GM18499 (cell line): Measurements from ENCODE around the gene CGB3.
A peak's percentile ranks its signal among the peaks of the same experiment; 100 is the strongest.

Experiments
- ATAC-seq: cut with Tn5 transposase; IDR thresholded peaks from one replicate; pipeline ENCODE4 v1.9.1; 2021; ENCODE audit warnings: moderate number of reproducible peaks; ENCODE audit not compliant: insufficient read depth, unreplicated experiment

Gene CGB3

DNA sequence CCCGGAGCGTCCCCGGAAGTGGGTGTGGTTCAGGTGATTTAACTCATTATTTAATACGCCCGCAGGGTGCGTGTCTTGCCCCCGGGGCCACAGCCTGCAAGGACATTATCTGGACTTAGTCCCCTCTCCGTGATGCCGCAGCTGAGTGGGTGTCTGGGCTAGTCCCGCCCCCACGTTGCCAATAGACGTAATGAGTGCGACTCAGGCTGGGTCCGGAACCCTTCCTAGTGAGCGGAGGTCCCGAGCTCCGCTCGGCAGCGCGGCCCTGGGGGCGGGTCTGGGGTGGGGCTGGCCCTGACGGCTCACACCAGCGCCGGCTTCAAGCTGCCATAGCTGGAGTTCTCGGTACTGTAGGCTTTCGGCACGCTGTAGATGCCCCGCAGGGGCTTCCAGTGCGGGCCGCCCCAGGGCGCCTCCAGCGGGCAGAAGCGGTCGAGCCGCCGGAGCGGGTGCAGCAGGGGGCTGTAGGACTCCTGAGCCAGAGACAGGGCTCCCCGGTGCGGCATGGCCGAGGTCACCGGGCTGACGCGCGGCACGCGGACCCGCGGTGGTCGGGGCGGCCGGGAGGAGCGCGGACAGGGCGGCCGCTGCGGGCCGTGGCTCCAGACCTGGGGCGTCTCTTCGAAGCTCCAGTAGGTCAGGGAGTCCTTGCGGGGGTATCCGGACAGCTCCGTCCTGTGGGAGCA is 6.3 kb downstream of the CGB3 start:
- ATAC-seq: no peak

DNA sequence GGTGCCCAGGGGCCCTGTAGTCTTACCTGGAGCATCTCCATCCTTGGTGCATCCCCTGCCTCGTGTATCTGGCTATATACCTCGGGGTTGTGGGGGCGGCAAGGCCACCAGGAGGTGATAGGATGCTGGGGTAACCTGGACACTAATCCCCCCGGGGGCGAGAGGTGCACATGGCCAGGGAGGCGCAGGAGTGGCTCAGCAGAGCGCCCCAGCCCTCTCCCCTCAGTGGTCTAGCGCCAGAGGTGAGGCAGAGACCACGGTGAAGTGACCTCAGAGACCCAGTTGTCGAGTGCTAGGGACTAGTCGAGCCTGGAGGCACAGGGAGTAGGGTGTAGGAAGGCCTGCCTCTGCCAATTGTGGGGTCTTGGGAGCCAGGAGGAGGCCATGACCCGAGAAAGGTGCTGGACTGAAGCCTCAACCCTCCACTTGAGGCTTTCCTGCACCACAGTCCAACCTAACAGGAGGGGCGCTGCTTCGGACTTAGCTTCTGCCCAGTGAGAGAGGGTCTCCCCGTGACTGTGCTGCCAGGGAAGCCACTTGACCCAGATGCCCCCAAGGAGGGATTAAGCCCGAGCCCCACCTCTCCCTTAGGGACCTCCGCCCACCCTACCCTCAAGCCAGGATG is 7.0 kb downstream of the CGB3 start, which contains the start of gene LHB:
Gene LHB (minus strand): TSS at position 51 of the 625 bp plus-strand sequence. CDS start 10 bp downstream, at position 41.
- no peak for ATAC-seq

DNA sequence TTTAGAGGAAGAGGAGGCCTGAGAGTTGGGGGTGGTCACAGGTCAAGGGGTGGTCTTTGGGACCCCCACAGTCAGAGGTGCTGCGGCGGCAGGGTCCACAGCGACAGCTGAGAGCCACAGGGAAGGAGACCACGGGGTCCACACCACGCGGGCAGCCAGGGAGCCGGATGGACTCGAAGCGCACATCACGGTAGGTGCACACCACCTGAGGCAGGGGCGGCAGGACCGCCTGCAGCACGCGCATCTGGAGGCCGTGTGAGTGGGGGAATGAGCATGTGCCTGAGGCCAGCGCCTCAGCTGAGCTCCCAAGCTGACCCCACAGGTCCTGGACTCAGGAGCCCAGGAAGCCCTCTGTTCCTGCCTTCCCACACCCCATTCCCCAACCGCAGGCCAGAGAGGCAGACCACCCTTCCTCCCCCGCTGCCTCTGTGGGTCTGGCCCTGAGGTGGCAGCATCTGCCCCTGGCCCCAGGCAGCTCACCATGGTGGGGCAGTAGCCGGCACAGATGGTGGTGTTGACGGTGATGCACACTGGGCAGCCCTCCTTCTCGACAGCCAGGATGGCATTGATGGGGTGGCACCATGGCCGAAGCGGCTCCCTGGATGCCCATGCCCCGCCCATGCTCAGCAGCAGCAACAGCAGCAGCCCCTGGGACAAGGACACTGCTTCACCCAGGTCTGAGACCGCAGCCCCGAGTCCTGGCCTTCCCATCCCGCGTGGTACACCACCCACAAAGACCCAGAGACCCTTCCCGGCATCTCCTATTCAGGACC is 7.9 kb downstream of the CGB3 start:
- ATAC-seq: no peak

DNA sequence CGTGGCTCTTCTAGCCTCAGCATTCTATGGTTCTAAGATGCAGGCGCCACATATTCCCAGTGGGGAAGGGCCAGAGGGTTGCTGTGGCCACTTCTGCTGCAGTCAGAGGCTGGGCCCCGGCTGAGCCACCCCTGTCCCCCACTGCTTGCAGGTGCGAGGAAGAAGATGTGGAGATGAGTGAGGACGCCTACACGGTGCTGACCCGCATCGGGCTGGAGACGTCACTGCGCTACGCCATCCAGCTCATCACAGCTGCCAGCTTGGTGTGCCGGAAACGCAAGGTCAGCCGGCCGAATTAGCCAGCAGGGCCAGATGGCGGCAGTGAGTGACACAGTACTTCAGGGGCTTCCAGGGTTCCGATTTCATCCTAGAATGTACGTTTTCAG is 9.3 kb downstream of the CGB3 start:
- ATAC-seq: no peak

DNA sequence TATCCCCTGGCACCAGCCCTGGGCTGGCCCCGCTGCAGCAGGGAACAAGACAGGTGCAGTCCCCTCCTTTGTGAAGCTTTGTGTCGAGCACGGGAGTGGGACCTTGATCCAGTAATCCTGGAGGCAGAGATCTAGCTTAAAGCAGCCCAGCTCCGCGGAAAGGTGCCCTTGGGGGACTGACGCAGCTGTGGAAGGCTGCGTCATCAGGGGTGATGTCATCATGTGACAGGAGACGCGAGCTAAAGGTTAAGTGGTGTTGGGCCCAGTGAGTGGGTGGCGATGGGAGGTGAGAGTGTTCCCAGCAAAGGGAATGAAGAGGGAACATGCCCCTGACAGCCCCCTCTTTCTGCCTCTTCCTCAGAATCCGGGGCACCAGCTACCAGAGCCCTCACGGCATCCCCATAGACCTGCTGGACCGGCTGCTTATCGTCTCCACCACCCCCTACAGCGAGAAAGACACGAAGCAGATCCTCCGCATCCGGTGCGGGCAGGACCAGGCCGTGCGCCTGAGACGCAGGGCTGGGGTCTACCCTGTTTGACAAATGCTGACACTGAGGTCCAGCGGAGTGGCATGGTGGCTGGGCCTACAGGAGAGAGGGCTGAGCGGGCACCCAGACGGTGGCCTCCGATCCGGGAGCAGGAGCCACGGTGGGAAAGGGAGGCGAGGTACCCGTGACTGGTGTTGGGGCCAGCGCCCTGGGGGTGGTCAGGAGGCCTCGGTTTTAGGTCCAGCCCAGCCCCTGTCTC is 9.8 kb downstream of the CGB3 start:
- ATAC-seq: no peak

DNA sequence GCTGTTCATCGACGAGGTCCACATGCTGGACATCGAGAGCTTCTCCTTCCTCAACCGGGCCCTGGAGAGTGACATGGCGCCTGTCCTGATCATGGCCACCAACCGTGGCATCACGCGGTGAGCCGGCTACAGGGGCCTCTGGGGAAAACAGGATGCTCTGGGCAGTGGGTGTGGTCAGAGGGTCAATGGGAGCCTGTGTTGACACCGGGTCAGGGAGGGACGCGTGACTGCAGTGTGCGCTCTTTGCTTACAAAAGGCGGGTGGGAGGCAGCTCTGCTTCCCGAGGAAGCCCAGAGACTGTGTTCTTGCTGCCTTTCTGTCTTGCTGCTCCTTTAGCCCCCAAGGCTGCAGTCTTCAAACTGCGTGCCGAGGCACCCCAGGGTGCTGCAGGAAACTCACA is 12.9 kb downstream of the CGB3 start:
- no peak for ATAC-seq

DNA sequence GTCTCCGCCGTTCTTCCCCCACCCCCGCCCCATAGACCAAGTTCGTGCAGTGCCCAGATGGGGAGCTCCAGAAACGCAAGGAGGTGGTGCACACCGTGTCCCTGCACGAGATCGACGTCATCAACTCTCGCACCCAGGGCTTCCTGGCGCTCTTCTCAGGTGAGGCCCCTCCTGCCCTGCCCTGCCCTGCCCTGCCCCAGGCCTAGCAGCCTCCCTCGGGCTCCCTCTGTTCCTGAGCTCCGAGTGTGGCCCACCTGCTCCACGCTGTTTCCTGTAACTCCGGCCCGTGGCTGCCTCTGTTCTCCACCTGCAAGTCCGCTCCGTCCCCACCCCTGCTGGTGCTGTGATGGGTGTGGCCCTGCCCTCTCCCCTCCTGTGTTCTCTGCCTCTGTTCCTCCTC is 13.7 kb downstream of the CGB3 start:
- no peak for ATAC-seq

DNA sequence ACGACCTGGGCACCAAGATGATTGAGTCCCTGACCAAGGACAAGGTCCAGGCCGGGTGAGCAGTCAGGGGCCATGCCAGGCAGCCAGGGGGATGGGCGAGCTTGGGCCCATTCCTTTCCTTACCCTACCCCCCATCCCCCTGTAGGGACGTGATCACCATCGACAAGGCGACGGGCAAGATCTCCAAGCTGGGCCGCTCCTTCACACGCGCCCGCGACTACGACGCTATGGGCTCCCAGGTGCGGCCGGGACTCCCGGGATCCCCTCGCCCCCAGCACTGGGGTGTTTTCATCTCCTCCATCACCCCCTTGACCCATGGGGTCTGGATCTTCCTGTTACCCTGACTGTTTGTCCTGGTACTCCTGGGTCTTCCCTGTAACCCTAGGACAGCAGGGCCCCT is 14.3 kb downstream of the CGB3 start:
- no peak for ATAC-seq

DNA sequence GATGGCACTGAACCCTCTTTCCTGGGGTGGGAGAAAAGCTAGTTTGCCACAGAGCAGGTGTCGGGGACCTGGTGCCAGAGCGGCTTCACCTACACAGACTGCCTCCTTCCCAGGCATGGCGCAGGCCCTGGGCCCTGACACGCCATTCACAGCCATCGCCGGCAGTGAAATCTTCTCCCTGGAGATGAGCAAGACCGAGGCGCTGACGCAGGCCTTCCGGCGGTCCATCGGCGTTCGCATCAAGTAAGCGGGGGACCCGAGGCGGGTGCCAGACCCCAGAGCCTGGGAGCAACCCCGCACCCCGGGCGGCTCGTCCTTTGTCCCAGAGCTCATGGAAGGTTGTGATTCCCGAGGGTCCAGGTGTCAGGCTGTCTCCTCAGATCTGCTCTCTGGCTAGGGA is 17.2 kb downstream of the CGB3 start:
- ATAC-seq: no peak

DNA sequence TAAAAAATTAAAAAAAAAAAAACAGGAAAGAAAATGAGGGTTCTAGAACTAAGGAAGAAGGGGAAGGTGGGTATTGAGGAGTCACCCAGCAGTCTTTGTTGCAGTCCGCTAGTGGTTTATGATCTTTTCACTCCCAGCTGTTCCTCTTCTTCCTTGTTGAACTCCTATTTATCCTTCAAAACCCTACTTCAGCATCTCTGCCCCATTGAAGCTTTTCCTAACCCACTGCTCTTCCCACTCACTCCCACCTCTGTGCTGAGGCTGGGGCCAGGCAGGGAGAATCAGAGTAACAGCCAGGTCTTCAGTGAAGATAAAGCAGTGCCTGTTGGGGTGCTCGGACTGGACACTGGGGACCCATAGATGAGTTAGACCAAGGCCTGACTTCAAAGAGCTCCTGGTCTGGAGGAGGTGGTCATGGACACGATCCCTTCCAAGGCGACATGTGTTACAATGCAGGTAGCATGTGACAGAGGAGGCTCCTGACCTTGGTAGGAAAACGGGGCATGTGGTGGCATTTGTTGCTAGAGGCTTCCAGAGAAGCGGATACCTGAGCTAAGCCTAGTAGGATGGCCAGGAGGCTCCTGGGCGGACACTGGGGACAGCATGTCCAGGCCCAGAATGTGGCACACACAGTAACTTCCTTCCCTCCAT is 19.0 kb downstream of the CGB3 start:
- ATAC-seq: no peak

DNA sequence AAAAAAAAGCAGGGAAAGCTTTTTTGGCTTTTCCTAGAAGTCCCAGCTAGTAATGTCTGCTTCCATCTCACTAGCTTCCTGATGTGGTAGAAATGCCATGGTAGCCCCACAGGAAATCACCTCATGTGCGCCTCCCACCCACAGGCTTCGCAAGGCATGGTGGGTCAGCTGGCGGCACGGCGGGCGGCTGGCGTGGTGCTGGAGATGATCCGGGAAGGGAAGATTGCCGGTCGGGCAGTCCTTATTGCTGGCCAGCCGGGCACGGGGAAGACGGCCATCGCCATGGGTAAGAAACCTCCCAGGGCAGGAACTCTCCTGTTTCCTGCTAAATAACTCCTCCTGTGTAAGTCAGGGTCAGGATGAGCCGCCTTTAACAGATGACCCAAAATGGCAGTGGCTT is 20.0 kb downstream of the CGB3 start:
- no peak for ATAC-seq

DNA sequence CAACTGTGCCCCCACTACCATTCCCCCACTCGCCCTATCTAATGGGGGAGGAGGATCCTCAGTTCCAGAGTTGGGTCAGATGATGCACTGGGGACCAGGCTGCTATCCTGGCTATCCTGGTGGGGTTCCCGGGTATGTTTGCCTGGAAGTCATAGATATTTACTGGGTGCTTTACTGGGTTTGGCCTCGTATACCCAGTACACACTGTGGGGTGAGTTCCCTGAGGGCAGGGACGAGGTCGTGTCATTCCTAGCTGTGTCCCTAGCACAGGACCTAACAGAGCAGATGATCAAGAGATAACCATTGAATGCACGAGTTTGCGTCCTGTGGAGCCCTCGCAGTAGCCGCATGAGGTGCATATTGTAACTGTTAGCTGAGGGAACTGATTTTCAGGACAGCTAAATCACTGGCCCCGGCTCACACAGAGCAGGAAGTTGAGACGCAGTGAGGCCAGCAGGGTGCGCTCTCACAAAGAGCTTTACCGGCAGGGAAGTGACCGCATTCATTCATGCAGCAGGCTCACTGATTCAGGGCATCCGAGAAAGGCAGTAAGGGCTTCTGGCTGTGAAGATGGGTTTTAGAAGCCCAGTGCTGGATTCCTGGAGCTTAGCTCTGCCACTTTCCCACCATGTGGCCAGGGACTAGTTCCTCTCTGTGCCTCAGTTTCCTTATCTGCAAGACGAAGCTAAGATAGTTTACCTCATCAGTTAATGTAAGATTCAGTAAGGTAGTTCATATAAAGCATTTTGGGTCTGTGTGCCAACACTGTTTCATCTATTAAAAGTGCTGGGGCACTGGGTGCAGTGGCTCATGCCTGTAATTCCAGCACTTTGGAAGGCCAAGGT is 24.4 kb downstream of the CGB3 start:
- ATAC-seq: no peak

DNA sequence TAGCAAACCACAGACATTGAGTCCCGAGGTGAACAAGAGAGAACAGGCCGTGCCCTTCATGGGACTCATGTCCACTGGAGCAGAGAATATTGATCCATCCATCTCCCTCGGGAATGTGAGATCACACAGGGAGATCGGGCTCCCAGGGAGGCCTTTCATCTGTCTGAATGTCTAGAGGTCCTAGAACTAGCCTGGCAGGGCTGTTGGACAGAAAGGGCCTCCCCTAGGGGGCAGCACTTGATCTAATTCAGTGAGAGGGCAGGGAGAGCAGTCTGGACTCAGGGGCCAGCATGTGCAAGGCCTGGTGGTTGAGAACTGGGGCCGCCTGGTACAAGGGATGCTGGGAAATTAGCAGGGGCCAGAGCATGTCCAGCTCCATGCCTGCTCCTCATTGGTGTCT is 26.2 kb downstream of the CGB3 start:
- no peak for ATAC-seq

DNA sequence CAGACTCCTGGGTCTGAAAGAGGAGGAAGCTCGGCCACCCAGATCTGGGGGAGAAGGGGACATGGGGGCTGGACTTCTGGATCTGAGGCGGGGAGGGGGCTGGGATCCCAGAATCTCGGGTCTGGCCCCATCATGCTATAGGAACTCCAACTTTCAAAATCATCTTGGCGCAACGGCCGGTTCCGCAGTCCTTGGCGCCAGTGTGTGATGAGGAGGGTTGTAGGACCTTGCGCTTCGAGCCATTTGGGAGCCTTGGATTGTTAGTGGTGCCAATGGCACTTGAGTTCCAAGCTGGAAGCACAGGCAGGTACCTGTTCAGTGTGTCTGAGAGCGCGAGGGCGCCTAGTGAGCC is 30.1 kb downstream of the CGB3 start:
- ATAC-seq: no peak

DNA sequence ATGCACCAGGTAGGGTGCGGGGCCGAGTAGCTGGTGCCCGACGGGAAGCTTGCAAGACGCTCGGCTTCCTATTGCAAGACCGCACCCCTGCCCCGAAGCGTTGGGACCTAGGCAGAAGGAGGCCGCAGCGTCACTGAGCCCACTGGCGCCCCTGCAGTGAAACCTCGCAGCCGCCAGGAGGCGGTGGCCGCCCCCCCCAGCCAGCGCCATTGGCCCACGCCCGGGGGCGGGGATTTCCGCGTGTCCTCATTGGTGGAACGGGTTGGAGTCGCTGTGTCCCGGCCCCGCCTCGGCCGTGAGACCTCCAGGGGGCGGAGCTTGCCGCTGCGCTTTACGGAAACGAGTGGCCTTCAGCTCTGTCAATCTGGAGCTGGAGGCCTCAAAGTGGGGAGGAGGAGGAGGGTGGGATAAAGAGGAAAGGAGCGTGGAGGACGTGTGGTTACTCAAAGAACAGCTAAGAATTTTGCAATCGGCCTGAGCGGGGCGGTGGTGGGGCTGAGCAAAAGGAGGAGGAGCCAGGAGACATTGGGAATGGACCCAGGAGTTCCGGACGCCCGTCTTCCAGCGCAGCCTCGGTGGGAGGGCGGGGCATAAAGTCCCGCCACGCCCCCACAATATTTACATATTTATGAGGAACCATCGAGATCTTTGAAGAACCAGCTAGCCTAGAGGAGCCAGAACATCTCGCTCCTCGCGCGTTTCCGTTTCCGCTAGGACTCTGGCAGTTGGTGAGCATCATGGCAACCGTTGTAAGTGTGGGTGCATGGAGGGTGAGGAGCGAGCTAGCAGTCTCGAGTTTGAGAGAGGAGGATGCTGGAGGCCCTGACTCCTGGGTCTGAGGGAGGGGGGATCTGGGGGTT is 30.7 kb downstream of the CGB3 start, which contains the start of the genes GYS1 and RUVBL2:
Gene GYS1 (minus strand): TSS at position 135 of the 860 bp plus-strand sequence. CDS start 197 bp downstream, outside the sequence.
Gene RUVBL2 (plus strand): TSS at position 713 of the 860 bp plus-strand sequence. CDS start 25 bp downstream, at position 738.
- peak; percentile 76 for ATAC-seq

DNA sequence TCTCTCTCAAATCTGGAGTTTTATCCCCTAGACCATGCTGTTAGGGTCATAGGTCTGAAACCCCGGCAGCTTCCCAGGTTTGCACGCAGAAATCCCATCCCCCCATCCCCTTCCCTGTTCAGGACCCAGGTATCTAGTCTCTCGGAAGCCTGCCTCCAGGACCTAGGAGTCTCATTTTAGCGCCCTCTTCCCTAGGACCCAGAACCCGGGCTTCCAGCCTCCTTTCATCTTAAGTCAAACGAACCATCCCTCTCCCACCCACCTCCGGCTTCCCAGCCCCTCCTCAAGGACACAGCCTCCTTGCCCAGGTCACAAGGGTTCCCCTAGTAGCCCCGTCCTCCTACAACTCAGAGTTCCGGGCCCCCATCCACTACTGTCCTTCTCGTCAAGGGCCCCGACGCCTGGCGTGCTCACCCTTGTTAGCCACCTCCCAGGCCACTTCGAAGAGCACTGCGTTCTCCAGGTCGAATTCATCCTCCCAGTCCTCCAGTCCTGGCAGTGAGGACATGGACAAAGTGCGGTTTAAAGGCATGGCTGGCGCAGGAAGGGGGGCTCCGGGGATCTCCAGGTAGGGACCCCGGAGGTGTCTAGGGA is 31.5 kb downstream of the CGB3 start:
- ATAC-seq: no peak

DNA sequence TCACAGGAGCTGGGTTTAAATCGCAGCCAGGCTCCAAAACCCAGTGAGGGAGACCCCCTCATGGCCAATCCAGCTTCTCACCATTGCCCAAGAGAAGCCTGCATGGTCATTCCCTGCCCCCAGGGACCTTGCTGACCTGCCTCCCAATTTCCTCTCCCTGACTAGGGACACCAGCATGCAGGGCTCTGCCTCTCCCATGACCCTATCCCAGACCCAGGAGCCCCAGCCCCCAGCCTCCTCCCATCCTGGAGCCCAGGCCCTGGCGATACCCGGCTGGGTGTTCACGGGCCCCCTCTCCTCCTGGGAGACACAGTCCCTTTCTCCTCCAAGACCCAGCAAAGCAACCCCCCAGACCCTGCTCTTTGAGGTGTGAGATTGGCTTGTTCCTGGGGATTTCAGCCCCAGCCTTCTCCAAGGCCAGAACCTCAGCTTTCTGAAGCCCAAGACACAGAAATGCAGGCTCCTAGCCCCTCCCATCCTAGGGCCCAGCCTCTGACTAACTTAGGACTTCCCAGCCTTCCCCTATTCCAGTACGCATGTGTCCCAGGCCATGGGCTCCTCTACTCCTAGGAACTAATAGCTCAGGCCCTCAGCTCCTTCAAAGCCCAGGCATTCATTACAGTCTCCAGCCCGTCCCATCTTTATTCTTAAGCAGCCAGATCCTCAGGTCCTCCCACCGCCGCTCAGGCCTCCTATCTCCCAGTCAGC is 32.1 kb downstream of the CGB3 start:
- ATAC-seq: no peak
